HCEC 1CT (cell line): ENCODE measurements around the gene FGD4.
A peak's percentile ranks its signal among the peaks of the same experiment; 100 is the strongest.

ENCODE experiments used
- DNase-seq: peaks from one replicate; pipeline ENCODE4 v3.0.0-alpha.2; 2017

Gene FGD4

DNA sequence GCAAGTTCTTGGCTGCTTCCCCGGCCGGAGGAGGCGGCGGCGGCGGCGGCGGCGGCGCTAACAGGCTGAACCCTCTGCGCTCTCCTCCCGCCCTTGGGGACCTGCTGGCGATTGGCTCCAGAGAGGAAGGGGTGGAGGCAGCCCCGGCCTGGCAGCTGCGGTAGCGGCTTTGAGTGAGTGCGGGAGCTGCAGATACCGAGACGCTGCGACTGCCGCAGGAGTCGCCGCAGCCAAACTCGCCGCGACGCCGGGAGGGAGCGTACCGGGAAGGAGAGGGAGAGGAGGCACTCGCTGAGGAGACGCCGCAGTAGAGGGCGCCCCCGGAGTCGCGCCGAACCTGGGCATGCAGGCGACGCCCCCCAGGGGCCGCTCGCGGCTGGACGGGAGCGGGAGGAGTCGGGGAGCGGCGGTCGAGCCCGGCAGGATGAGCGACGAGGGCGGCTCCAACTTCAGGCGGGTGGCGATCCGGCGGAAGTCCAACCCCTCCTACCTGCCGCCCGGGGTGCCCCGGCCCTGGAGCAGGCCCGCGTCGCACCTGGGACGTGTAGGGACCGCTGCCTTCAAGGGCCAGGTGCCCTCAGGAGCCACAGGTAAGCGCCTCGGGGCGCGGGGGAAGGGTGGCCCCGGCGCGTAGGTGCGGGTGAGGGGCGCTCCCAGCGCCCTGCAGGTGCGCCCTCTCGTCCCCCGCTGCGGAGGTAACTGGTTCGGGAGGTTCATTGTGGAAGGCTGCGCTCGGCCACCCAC lies at the start of gene FGD4:
TSS of gene FGD4 (plus strand) at position 189 of the 744 bp plus-strand sequence.
- DNase-seq = peak; percentile 79

DNA sequence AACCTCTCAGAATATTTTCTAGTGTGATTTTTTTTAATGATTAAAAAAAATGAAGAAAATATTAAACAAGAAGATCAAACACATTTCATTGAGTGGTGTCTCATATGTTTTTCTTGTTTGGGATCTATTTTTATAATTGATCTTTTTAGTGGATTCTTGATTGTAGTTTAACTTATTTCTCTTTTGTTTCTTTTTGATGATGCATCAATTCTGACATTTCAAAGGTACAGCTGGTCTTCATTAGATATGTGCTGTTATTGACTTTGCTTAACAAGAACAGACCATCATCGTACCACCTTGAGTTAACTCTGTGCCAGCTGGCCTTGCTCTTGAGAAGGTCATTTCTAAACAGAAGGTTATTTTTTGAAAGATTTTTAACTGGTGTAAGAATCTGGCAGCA lies 45.8 kb upstream of the FGD4 start:
- DNase-seq = no peak

DNA sequence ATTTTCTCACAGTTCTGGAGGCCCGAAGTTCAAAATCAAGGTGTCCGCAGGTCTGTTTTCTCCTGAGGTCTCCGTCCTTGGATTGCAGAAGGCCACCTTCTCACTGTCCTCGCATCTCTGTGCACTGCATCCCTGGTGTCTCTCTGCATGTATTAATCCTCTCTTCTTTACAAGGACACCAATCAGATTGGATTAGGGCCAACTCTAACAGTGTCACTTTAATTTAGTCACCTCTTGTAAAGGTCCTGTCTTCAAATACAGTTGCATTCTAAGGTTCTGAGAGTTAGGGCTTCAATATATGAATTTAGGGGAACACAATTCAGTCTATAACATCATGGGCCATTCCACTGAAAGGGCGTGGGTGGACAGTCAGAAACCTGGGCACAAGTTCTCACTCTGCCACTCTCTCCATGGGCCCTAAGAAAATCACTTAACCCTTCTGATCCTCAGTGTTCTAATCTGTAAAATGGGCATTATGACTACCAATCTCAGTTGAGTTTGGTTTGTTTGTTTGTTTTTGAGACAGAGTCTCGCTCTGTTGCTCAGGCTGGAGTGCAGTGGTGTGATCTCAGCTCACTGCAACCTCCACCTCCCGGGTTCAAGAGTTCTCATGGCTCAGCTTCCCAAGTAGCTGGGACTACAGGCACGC lies 41.6 kb upstream of the FGD4 start:
- no peak for DNase-seq

GRCh38 chr12:32360956-32361355 lies 38.4 kb upstream of the FGD4 start:
- DNase-seq = no peak

DNA sequence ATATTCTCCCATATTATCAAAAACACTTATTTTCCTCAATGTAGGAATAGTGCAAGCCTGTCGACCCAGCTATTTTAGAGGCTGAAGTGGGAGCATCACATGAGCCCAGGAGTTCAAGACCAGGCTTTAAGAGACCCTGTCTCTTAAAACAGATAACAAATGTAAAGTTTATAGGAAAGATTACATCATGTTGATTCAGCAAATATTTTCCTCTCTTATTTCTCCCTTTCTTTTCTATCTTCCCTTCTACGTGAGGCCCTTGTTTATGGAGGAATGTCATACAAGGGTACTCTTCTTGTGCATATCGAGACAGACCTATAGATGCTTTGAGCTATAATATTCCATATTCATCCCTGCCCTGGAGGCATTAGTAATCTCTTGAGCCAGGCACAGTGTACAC lies 36.5 kb upstream of the FGD4 start:
- no peak for DNase-seq

- DNase-seq = peak; percentile 70
These were observed 33.8 kb upstream of the FGD4 start for GRCh38 chr12:32365473-32366064.

DNA sequence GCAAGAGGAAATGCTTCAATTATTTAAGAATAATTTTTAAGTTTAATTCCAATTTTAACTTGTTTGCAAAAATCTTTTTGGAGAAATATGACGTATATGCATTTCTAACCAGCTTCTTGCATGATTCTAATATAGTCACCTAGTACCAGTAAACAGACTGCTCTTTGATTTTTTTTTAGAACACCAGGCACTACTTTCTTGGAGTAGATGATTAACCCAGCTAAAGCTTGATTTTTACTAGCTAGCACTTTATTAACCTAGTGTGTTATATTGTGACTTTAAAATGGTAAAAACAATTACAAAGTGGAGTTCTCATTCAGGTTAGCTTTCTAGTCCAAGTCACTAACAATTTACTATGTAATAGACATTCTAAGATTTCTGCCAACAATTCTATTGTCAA lies 32.6 kb upstream of the FGD4 start:
- DNase-seq = no peak

GRCh38 chr12:32367381-32367780 lies 32.0 kb upstream of the FGD4 start:
- no peak for DNase-seq

DNA sequence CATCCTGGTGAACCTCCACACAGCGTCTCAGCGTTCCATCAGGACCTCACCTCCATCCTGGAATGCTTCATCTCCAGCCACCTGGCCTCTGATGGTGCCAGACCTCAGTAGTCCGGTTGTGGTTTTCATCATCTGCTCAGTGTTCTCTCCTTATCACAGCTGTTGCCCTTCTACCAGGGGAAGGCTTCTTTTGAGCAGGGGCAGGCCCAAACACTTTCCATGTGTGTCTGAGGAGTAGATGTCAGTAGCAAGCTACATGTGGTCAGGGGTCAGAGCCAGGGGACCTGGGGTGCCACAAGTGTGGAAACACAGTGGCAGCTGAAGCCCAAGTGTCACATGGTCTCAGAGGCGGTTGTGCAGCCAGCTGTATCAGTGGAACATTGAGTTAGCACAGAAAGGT lies 30.2 kb upstream of the FGD4 start:
- DNase-seq = no peak

- no peak for DNase-seq
These were observed 21.9 kb upstream of the FGD4 start for GRCh38 chr12:32377344-32378055.

- DNase-seq = no peak
These were observed 20.1 kb upstream of the FGD4 start for GRCh38 chr12:32379213-32379612.

DNA sequence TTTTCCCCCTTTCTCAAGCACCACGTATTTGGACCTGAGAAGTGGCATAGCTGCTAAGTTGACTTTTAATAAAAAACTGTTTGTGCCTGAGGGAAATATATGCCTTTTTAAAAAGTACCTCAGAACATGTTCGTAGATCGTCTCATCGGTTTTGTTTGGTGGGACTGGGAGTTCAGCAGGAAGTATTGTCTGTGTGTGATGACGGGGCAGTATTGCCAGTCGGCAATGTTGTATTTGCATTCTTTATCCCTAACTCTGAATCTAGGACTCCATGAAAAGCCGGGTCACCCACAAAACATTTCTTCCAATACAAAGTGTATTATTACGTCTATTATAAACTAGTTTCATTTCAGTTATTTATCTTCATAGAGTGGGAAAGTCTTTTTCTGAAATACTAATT lies 19.7 kb upstream of the FGD4 start:
- no peak for DNase-seq

GRCh38 chr12:32382226-32382625 lies 17.1 kb upstream of the FGD4 start:
- DNase-seq = no peak

DNA sequence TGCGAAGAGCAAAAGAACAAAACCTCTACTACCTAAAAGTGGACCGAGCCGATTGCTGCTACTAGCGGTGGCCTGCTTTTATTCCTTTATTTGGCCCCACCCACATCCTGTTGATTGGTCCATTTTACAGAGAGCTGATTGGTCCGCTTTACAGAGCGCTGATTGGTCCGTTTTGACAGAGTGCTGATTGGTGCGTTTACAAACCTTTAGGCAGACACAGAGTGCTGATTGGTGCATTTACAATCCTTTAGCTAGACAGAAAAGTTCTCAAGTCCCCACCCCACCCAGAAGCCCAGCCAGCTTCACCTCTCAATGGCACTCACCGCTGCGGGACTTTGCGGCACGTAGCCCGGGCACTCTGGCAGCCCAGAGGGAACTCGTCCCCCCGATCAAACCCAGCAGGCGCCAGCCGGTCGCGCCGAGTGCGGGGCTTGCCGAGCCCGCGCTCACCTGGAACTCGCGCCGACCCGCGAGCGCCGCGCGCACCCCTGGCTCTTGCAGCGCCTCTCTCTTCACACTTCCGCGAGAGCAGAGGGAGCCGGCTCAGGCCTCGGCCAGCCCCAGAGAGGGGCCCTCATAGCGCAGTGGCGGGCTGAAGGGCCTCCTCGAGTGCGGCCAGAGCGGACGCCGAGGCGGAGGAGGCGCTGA lies 8.7 kb upstream of the FGD4 start:
- no peak for DNase-seq

- no peak for DNase-seq
These were observed 4.3 kb upstream of the FGD4 start for GRCh38 chr12:32395026-32395425.

- DNase-seq = no peak
These were observed 1.7 kb upstream of the FGD4 start for GRCh38 chr12:32397696-32398095.

GRCh38 chr12:32398181-32398580 lies 1.2 kb upstream of the FGD4 start:
- no peak for DNase-seq

- DNase-seq = no peak
These were observed 465 bp upstream of the FGD4 start for GRCh38 chr12:32398816-32399369.

GRCh38 chr12:32400114-32400672 lies 835 bp downstream of the FGD4 start:
- no peak for DNase-seq

GRCh38 chr12:32400866-32401265 lies 1.5 kb downstream of the FGD4 start:
- DNase-seq = no peak

- DNase-seq = no peak
These were observed 2.8 kb downstream of the FGD4 start for GRCh38 chr12:32402170-32402569.

DNA sequence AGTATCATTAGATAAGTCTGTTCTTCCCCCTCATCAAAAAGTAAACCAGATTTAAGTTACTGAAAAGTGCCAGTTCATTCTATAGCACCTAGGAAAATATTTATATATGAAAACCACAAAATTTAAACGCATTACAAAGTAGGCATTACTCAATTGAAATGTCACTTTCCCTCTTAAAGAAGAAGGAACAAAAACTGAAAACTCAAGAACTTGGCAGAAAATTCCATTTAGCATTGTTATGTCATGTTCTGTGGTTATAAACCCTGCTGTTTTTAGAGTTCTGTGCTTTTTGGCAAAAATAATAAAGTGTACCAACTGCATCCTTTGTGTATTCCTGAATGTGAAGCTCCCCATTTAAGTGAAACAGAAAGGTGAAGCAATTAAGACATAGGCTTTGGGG lies 3.6 kb downstream of the FGD4 start:
- DNase-seq = no peak

GRCh38 chr12:32407795-32408194 lies 8.4 kb downstream of the FGD4 start:
- no peak for DNase-seq
